NCI-H226 (cell line): Measurements from ENCODE around the gene SLC22A31.
A peak's percentile ranks its signal among the peaks of the same experiment; 100 is the strongest.
"Not testable (repeated sequence)": the region's sequence is repeated elsewhere in the genome, so short reads cannot be mapped to it uniquely, and the experiment has no call there.

Experiments used
- DNase-seq: peaks from one replicate; pipeline ENCODE4 v3.0.0-alpha.2; 2015

SLC22A31 gene

DNA sequence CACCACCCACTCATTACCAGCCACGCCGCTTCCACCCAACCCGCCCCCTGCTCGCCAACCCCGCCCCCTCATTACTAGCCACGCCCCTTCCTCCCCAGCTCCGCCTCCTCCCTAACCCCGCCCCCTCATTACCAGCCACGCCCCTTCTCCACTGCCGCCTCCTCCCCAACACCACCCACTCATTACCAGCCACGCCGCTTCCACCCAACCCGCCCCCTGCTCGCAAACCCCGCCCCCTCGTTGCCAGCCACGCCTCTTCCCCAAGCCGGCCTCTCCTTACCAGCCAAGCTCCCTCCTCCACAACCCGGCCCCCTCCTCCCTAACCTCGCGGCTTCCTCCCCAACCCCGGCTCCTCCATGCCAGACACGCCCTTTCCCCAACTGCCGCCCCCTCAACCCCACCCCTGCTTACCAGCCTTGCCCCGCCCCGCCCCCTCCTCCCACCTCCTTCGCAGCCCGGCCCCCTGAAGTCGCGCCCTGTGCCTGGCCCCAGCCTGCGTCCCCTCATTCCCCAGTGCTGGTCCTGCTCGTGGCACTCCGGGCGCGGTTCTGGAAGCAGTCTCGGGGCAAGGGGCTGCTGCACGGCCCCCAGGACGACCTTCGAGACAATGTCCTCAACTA, 7.3 kb downstream of the SLC22A31 start:
- DNase-seq, result peak; percentile 26

DNA sequence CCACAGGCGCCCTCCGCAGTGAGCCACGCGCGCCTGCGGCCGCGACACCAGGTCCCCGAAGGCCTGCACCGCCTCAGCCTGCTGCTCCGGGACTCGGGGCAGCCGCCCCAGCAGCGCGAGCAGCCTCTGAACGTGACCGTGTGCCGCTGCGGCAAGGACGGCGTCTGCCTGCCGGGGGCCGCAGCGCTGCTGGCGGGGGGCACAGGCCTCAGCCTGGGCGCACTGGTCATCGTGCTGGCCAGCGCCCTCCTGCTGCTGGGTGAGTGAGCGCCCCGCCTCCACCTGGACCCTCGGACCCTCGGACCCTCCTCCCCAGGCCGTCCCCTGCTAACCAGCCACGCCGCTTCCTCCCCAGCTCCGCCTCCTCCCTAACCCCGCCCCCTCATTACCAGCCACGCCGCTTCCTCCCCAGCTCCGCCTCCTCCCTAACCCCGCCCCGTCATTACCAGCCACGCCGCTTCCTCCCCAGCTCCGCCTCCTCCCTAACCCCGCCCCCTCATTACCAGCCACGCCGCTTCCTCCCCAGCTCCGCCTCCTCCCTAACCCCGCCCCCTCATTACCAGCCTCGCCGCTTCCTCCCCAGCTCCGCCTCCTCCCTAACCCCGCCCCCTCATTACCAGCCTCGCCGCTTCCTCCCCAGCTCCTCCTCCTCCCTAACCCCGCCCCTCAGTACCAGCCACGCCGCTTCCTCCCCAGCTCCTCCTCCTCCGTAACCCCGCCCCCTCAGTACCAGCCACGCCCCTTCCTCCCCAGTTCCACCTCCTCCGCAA, 8.0 kb downstream of the SLC22A31 start:
- peak; percentile 57 for DNase-seq

DNA sequence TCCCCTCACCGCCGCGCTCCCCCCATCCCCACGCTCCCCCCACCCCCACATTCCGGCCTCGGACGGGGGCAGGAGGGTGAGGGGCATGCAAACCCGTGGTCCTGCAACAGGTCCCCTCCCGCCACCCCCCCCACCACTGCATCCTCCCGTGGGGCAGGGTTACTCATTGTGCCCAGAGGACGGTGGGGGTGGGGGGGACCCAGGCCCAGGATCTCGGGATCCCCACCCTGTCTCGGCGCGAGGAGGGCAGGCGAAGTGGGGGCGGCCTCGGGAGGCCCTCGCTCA, 8.5 kb downstream of the SLC22A31 start:
- DNase-seq, result no peak

DNA sequence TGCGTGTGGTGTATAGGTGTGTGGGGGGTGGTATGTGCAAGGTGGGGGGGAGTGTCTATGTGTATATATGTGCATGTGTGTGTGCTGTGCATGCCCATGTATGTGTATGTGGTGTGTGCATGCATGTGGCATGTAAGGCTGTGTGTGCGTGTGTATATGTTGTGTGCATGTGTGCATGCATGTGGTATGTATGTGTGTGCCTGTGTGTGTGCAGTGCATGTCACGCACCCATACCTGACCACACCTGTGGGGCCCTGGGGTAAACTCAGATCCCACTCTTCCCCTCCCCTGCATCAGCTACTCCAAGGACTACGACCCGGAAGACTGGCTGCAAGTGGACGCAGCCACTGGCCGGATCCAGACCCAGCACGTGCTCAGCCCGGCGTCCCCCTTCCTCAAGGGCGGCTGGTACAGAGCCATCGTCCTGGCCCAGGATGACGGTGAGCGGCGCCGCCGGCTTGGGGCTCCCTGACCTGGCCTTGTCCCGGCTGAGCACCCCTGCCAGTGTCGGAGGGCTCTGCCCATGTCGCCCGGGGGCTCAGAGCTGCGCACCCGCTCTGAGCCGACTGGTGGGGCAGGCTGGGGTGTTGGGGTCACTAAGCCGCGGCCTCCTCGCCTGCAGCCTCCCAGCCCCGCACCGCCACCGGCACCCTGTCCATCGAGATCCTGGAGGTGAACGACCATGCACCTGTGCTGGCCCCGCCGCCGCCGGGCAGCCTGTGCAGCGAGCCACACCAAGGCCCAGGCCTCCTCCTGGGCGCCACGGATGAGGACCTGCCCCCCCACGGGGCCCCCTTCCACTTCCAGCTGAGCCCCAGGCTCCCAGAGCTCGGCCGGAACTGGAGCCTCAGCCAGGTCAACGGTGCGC, 9.1 kb downstream of the SLC22A31 start:
- DNase-seq, result no peak

DNA sequence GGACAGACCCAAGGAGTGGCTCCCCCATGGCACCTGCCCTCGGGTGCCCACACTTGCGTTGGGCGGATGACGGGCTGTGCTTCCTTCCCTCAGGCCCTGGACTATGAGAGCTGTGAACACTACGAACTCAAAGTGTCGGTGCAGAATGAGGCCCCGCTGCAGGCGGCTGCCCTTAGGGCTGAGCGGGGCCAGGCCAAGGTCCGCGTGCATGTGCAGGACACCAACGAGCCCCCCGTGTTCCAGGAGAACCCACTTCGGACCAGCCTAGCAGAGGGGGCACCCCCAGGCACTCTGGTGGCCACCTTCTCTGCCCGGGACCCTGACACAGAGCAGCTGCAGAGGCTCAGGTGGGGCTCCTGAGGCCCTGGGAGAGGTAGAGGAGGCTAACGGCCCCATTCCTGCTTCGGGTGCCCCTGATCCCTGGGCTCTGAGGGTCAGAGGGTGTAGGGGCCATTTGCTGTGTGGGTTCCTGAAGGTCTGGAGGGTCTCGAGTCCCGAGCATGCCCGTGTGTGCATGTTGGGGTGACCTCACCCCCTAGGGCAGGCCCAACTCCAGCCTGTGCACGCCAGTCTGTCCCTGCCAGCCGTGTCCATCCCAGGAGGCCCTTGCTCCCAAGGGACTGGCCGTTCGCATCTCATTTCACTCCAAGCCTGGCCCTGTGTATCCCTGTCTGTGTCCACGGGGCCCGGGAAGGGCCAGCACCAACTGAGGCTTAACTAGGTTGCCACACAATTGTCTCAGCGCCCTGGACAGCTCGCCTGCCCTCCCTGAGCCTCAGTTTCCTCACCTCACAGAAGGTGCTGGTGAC, 10.0 kb downstream of the SLC22A31 start:
- no peak for DNase-seq

DNA sequence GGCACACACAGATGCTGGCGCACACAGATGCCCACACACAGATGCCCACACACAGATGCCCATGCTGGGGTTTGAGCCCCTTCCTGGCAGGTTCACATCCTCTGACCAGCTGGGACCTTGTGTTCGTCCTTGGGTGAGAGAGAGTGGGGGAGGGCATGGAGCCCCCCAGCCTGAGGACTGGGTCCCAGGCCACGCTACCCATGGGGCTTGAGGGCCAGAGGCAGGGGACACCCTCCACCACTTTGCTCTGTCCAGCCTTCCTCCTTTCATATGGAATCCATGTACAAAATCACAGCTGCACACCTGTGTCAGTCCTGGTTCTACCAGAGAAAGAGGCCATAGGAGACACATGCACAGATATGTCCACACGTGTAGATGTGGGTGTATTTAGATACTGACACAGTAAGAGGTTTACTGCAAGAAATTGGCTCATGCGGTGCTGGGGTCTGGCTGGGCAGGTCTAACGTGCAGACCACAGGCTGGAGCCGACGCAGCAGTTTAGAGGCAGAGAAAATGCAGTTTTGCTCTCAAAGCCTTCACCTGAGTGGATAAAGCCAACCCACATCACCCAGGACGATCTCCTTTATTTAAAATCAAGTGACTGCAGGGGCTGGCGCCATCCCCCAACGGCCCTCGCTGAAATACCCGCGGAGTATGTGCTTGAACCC, 10.8 kb downstream of the SLC22A31 start:
- no peak for DNase-seq

DNA sequence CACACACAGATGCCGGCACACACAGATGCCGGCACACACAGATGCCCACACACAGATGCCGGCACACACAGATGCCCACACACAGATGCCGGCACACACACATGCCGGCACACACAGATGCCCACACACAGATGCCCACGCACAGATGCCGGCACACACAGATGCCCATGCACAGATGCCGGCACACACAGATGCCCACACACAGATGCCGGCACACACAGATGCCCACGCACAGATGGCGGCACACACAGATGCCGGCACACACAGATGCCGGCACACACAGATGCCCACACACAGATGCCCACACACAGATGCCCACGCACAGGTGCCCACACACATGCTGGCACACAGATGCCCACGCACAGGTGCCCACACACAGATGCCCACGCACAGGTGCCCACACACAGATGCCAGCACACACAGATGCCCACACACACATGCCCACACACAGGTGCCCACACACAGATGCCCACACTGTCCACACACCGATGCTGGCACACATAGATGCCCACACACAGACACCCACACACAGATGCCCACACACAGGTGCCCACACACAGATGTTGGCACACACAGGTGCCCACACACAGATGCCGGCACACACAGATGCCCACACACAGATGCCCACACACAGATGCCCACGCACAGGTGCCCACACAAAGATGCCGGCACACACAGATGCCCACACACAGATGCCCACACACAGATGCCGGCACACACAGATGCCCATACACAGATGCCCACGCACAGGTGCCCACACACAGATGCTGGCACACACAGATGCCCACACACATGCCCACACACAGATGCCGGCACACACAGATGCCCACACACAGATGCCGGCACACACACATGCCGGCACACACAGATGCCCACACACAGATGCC, 11.6 kb downstream of the SLC22A31 start:
- not testable (repeated sequence) for DNase-seq

DNA sequence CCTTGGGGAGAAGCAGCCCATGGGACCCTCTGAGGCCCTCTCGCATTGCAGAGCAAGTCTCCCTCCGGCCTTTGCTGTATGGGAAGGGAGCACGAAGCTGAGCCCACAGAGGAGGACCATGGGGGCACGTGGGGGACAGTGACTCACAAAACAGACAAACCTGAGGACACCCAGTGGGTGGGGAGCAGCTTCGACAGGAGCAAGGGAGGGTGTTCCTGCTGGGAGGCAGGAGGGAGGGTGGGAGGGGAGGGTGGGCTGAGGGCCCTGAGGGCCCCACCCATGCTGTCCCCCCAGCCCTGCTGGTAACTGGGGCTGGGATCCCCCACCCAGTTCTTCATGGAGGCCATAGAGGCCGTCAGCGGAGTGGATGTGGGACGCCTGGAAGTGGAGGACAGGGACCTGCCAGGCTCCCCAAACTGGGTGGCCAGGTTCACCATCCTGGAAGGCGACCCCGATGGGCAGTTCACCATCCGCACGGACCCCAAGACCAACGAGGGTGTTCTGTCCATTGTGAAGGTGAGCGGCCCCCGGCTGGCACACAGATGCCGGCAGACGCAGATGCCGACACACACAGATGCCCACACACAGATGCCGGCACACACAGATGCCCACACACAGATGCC, 12.5 kb downstream of the SLC22A31 start:
- DNase-seq, result no peak

DNA sequence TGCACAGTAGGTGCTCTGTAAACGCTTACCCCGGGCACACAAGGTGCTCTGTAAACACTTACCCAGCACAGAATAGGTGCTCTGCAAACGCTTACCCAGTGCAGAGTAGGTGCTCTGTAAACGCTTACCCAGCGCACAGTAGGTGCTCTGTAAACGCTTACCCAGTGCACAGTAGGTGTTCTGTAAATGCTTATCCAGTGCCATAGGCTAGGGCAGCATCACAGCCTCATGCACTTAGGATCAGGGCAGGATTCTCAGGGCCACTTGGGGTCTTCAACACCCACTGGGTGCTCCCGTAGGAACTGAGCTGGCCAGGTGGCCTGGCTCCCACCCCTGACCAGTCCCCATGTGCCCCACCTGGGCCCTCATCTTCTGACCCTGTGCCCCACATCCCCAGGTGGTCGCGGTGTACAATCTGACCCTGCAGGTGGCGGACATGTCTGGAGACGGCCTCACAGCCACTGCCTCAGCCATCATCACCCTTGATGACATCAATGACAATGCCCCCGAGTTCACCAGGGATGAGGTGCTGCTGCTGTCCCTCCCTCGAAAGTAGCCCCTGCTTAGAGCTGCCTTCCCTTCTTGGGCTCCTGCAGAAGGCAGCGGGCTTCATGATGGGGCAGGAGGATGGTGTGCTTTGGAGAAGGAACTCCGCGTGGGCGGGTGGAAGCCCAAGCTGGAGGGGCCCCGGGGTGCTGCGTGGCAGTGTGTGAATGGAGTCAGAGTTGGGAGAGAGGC, 13.1 kb downstream of the SLC22A31 start:
- no peak for DNase-seq

DNA sequence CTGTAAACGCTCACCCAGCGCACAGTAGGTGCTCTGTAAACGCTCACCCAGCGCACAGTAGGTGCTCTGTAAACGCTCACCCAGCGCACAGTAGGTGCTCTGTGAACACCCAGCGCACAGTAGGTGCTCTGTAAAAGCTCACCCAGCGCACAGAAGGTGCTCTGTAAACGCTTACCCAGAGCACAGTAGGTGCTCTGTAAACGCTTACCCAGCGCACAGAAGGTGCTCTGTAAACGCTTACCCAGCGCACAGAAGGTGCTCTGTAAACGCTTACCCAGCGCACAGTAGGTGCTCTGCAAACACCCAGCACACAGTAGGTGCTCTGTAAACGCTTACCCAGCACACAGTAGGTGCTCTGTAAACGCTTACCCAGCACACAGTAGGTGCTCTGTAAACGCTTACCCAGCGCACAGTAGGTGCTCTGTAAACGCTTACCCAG, 13.7 kb downstream of the SLC22A31 start:
- DNase-seq, result not testable (repeated sequence)

DNA sequence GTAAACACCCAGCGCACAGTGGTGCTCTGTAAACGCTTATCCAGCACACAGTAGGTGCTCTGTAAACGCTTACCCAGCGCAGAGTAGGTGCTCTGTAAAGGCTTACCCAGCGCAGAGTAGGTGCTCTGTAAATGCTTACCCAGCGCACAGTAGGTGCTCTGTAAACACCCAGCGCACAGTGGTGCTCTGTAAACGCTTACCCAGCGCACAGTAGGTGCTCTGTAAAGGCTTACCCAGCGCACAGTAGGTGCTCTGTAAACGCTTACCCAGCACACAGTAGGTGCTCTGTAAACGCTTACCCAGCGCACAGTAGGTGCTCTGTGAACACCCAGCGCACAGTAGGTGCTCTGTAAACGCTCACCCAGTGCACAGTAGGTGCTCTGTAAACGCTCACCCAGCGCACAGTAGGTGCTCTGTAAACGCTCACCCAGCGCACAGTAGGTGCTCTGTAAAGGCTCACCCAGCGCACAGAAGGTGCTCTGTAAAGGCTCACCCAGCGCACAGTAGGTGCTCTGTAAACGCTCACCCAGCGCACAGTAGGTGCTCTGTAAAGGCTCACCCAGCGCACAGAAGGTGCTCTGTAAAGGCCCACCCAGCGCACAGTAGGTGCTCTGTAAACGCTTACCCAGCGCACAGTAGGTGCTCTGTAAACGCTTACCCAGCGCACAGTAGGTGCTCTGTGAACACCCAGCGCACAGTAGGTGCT, 14.3 kb downstream of the SLC22A31 start:
- DNase-seq, result not testable (repeated sequence)

DNA sequence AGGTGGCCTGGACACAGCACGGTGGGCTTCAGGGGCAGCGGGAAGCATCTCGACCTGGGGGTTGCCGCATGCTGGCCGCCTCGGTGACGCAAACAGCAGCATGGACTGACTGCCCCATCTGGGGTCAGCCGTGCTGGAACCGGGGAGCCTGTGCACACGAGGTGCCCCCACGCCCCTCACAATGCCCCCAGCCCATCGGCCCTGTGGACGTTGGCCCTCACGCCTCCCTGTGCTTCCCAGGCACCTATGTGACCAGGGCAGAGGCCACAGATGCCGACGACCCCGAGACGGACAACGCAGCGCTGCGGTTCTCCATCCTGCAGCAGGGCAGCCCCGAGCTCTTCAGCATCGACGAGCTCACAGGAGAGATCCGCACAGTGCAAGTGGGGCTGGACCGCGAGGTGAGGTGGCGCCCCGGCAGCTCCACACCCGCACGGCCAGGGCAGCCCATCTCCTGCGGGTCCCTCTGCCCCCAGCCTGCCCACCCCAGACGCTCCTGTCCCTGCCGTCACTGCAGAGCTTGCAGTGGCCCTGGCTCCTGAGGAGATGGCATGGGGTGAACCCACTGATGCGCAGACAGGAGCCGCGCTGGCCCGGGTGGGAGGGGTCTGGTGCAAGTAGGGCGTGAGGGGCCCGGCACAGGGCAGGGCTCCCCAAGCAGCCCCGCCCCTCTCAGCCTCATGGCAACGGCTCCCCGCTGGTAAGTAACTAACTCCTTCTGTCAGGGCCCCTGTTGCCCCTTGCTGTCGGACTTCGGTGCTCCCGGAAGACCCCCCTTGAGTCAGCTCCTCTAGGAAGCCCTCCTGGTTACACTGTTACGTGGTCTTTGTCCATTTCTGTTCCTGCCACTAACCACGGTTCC, 15.2 kb downstream of the SLC22A31 start:
- no peak for DNase-seq

DNA sequence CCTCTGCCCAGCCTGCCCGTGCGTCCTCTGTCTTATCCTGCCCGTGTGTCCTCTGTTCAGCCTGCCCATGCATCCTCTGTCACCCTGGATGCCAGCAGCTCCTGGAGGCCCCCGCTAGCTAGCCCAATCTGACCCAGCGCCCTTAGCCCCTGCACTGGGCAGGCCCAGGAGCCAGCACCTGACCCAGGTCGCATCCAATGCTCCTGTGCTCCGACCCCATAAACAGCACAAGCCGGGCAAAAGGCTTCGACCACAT, 15.7 kb downstream of the SLC22A31 start:
- no peak for DNase-seq

DNA sequence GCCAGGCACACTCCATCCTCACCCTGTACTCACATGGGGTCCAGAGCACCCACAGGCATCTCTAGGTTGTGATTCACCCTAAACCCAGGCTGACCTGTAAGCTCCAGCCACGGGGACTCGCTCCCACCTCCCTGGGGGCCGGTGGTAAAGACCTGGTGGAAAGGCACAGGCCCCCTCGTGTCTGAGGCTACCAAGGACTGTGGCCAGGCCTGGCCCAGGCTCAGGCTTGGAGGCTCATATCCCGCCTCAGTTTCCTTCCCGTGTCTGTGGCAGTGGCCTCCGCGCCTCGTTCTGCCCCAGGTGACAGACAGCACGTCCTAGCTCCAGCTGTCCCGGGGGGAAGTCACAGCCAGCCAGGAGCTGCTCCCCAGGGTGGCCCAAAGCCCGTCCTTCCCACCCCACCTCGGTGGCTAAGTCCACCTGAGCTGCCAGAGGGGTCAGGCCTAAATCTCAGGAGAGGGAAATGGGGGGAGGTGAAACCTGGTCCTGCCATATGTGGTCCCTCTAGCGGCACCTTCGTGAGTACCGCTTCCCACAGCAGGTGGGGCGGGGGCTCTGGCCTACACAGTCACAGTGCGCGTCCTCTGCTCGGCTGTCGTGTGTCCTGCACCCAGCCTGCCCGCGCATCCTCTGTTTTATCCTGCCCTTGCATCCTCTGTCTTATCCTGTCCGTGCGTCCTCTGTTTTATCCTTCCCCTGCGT, 16.2 kb downstream of the SLC22A31 start:
- DNase-seq, result no peak

DNA sequence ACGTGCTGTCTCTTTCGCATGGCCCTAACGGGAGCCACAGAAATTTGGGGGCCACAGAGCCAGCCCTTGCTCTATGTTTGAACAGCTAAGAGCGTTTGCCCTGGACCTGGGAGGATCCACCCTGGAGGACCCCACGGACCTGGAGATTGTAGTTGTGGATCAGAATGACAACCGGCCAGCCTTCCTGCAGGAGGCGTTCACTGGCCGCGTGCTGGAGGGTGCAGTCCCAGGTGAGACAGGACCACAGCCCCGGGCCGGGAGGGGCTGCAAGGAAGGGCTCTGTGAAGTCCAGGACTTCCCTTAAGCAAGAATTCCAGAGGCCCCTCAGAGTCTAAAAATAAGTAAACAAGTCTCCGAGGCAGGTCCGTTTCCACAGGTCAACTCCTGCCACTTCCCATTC, 16.9 kb downstream of the SLC22A31 start:
- DNase-seq, result no peak

DNA sequence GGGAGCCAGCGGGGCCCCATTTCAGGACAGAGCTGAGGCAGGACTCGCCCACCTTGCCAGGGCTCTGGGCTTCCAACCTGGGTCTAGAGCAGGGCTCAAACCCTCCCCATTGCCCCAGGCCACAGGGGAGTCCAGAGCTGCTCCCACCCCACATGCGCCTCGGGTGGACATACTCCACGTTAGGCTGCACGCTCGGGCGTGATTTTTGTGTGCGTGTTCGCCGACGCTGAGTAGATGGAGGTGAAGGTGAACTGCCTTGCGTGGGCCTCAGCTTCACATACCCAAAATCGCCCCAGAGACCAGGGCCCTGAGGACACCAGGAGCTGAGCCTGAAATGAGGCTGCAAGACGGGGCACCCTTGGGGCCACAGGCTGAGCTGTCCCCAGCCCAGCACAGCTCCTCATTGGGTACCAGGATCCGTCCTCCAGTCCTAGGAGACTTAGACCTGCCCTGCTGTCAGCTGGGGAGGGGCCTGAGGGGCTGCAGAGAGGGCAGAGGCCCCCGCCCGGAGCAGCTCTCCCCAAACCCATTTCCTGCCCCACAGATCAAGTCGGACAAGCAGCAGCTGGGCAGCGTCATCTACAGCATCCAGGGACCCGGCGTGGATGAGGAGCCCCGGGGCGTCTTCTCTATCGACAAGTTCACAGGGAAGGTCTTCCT, 20.6 kb downstream of the SLC22A31 start:
- no peak for DNase-seq

DNA sequence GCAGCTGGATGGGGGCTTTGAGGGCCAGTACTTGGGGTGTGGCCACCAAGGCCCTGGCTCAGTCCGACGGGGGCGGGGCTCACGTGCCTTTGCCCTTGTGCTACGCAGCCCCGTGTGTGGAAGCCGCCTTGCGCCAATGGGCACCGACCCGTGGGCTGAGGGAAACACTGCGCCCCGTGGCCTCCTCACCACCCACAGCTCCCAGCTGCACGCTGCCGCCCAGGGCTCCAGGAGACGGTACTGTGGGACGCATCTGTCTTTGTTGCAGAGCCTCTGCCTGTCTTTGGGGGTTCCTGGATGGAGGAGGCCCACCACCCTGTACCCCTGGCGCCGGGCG, 21.2 kb downstream of the SLC22A31 start:
- no peak for DNase-seq
